EH (cell line): ENCODE results near the gene ETV4.
"Not testable (repeated sequence)": the region's sequence is repeated elsewhere in the genome, so short reads cannot be mapped to it uniquely, and the experiment has no call there.

Source experiments
- DNase-seq: peaks from one replicate; pipeline ENCODE4 v3.0.0-alpha.2; 2015; ENCODE audit warnings: low read depth

The ETV4 gene

DNA sequence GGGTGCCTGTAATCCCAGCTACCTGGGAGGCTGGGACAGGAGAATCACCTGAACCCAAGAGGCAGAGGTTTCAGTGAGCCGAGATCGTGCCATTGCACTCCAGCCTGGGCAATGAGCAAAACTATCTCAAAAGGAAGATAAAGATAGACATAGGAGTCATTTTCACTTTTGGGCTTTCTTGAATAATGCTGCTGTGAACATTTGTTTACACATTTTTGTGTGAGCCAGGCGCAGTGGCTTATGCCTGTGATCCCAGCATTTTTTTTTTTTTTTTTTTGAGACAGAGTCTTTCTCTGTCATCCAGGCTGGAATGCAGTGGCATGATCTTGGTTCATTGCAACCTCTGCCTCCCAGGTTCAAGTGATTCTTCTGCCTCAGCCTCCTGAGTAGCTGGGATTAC lies 34.9 kb downstream of the ETV4 start:
- DNase-seq, result not testable (repeated sequence)

DNA sequence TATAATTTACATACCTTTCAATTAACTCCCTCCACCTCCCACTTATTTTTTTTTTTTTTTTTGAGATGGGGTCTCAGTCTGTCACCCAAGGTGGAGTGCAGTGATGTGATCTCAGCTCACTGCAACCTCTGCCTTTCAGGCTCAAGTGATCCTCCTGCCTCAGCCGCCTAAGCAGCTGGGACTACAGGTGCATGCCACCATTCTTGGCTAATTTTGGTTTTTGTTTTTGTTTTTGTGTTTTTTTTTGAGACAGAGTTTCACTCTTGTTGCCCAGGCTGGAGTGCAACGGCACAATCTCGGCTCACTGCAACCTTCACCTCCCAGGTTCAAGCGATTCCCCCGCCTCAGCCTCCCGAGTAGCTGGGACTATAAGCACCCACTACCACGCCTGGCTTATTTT lies 36.7 kb downstream of the ETV4 start:
- not testable (repeated sequence) for DNase-seq

DNA sequence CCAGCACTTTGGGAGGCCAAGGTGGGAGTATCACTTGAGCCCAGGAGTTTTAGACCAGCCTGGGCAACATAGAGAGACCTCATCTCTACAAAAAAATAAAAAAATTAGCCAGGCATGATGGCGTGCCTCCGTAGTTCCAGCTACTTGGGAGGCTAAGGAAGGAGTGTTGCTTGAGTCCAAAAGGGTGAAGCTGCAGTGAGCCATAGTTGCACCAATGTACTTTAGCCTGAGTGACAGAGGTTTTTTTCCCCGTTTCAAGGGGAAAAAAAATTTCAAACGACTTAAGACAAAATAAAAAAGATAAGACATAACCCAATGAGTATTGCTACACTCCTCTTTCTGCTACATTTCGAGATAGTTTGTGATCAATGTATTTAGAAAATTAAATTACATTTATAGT lies 55.5 kb downstream of the ETV4 start:
- no peak for DNase-seq

DNA sequence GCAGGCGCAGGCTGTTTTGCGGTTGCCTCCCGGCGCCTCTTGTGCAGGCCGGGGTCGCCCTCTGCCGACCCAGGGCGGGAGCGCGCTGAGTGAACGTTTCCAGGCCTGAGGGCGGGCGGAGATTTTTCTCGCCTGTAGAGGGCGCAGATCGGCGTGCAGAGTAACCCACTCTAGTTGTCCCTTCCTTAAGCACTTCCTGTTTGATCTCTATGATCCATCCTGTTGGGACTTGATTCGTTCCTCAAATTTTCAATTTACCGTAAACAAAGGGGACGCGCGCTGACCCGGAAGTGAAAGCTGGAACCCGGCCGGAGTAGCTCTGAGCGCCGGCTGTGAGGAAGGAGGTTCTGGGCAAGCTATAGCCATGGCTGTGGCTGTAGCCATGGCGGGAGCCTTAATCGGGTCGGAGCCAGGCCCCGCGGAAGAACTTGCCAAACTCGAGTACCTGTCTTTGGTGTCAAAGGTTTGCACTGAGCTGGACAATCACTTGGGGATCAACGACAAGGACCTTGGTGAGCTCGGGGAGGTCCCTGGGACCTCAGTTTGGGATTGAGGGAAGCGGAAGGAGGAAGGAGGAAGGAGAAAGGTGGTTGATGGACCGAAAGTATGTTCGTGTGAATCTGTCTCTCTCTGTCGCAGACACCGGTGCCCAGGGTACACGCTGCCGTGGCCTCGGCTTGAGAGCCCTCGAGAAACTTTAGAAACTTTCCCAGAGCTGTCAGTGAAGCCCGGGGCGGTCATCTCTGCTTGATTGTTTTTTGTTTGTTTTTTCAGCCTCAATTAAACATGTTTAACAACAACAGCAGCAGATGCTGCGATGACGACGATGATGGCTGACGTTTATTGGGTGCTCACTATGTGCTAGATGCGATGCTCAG lies 62.2 kb downstream of the ETV4 start, which contains the start of gene DHX8:
Gene DHX8 (plus strand): TSS at position 302 of the 878 bp plus-strand sequence. CDS start 63 bp downstream, at position 365.
- peak; percentile 99 for DNase-seq

DNA sequence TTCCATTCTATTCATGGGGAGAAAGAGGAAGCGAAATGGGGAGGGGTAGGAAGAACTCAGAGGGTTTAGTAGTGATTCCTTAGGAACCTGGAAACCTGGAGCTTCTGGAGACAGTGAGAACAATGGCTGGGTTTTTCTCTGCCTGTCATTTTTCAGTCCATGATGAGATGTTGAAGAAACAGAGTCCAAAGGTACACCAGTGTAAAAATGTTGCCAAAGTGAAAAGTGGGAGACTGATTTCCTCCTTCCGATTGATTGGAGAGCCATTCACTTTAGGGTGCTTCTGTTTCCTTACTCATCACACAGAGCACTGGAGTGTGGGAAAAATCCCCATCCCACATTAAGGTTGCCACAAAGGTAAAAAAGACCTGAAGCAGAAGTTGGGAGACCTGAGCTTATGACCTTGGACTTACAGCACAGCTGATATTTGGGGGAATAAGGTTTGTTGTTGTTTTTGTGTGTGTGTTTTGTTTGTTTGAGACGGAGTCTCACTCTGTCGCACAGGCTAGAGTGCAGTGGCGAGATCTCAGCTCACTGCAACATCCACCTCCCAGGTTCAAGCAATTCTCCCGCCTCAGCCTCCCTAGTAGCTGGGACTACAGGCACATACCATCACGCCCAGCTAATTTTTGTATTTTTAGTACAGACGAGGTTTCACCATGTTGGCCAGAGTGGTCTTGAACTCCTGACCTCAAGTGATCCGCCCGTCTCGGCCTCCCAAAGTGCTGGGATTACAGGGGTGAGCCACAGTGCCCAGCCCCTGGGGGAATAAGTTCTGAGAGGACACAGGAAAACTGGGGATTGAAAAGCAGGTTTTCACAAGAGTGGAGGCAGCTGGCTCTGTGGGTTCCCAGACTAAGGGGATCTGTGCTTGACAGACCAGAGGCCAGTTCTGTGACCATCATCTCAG lies 63.8 kb downstream of the ETV4 start:
- no peak for DNase-seq

DNA sequence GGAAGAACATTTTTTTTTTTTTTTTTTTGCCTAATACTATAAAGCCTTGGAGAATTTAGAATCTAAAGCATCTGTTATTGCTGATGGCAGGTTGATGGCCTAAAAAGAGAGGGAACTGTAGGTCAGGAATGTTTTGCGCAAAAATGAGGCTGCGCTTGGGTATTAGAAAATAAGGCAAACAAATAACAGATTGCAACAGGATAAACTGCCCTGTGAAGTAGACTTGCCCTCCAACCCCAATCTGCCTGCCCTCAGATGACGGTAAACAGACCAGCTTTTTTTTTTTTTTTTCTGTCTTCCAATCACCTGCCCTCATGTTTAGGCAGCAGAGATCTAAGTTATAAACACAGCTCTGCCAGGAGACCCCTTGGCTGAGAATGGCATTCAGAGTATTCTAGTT lies 66.2 kb downstream of the ETV4 start:
- no peak for DNase-seq
